PC-3 (cell line): ENCODE data around the gene DSCAM. TPM values are rescaled to one million over a fixed set of nuclear protein-coding genes. Genes with fewer than 3 reads are reported as not detected.

Source experiments
- ATAC-seq: fragments of 200-7000 bp; cut with Tn5 transposase; 2 replicates; pipeline ENCODE4 v1.9.1; 2020; ENCODE audit warnings: mild to moderate bottlenecking, moderate library complexity
- BruUV-seq: library from RNA; stranded (reverse); fragments of 400-500 nt; replicated peaks from 2 replicates; lab custom pipeline; 2021; lab: Mats Ljungman, UMichigan
- CTCF ChIA-PET: fragments of 300-600 bp; sonication (Branson Sonifier 250); formaldehyde crosslinking; loops from one replicate; lab custom pipeline; 2022; ENCODE audit warnings: antibody characterized with exemption; lab: Charles Lee
- POLR2A ChIA-PET: fragments of 300-600 bp; sonication (Branson Sonifier 250); formaldehyde crosslinking; loops from one replicate; lab custom pipeline; 2022; ENCODE audit warnings: antibody characterized with exemption; ENCODE audit not compliant: unreplicated experiment; lab: Charles Lee
- DNase-seq: peaks from one replicate; pipeline ENCODE4 v3.0.0-alpha.2; 2015
- H2AFZ ChIP-seq: fragments of 300-600 bp; sonication (generic); 2 replicates; pipeline ENCODE4 v1.6.0; 2016; ENCODE audit warnings: antibody characterized with exemption, low read length
- H3F3A ChIP-seq: fragments of 300-600 bp; sonication (generic); one replicate; pipeline ENCODE4 v1.6.0; 2017; ENCODE audit warnings: antibody characterized with exemption, low read length, control low read depth, mild to moderate bottlenecking; ENCODE audit not compliant: unreplicated experiment
- H3K27ac ChIP-seq: fragments of 300-600 bp; sonication (generic); 2 replicates; pipeline ENCODE4 v1.5.1; 2016; ENCODE audit warnings: mild to moderate bottlenecking, low read length
- H3K27me3 ChIP-seq: fragments of 300-600 bp; sonication (generic); 2 replicates; pipeline ENCODE4 v1.6.1; 2016; ENCODE audit warnings: low read length, mixed read lengths
- H3K36me3 ChIP-seq: fragments of 300-600 bp; sonication (generic); 2 replicates; pipeline ENCODE4 v1.6.1; 2016; ENCODE audit warnings: low read depth, mixed run types, low read length, mixed read lengths
- H3K4me1 ChIP-seq: fragments of 300-600 bp; sonication (generic); 2 replicates; pipeline ENCODE4 v1.5.1; 2016; ENCODE audit warnings: low read length; ENCODE audit not compliant: insufficient read depth
- H3K4me2 ChIP-seq: fragments of 300-600 bp; sonication (generic); 2 replicates; pipeline ENCODE4 v1.6.0; 2016; ENCODE audit warnings: low read length
- H3K4me3 ChIP-seq: fragments of 300-600 bp; sonication (generic); 2 replicates; pipeline ENCODE4 v1.5.1; 2016; ENCODE audit warnings: mild to moderate bottlenecking, low read length, mixed read lengths
- H3K79me2 ChIP-seq: fragments of 300-600 bp; sonication (generic); 2 replicates; pipeline ENCODE4 v1.6.1; 2017; ENCODE audit warnings: low read length, mixed read lengths
- H3K9ac ChIP-seq: fragments of 300-600 bp; sonication (generic); 2 replicates; pipeline ENCODE4 v1.6.0; 2016; ENCODE audit warnings: mild to moderate bottlenecking, low read length
- H3K9me2 ChIP-seq: fragments of 300-600 bp; sonication (generic); replicated peaks from 2 replicates; pipeline ENCODE4 v1.6.1; 2016; ENCODE audit warnings: mixed run types, low read length, mixed read lengths
- H3K9me3 ChIP-seq: fragments of 300-600 bp; sonication (generic); 2 replicates; pipeline ENCODE4 v1.6.1; 2016; ENCODE audit warnings: low read length, mixed read lengths
- H4K20me1 ChIP-seq: fragments of 300-600 bp; sonication (generic); 2 replicates; pipeline ENCODE4 v1.6.1; 2016; ENCODE audit warnings: low read length, mixed read lengths
- CTCF ChIP-seq: fragments of 300-600 bp; sonication (generic); conservative IDR thresholded peaks from 2 replicates; pipeline ENCODE4 v1.5.1; 2017; ENCODE audit warnings: antibody characterized with exemption, low read depth, mild to moderate bottlenecking, low read length
- EZH2 ChIP-seq: fragments of 300-600 bp; sonication (generic); IDR thresholded peaks from one replicate; pipeline ENCODE4 v1.6.1; 2017; ENCODE audit warnings: antibody characterized with exemption, mild to moderate bottlenecking, low read length; ENCODE audit not compliant: unreplicated experiment
- EZH2phosphoT487 ChIP-seq: fragments of 300-600 bp; sonication (generic); IDR thresholded peaks from 2 replicates; pipeline ENCODE4 v1.6.1; 2018; ENCODE audit warnings: mild to moderate bottlenecking, antibody characterized with exemption, low read length, borderline replicate concordance
- intact Hi-C: fragments of 100-400 bp; cut with micrococcal nuclease; formaldehyde crosslinking; loops from 2 replicates; pipeline ENCODE4 v1.9.0; 2023
- total RNA-seq: library from RNA; depleted of rRNA; stranded (reverse); fragments of >200 nt; gene quantifications from 2 replicates; pipeline ENCODE4 v1.2.3, GENCODE V29; 2014

The DSCAM gene
- total RNA-seq, 1 experiment from 2014 or later, result not detected

- no peak overlapping the region for H3K9ac ChIP-seq
- H4K20me1 ChIP-seq, result no peaks in the 10 kb centered on the region
- TF ChIP-seq CTCF (no peak), EZH2 (no peak), EZH2phosphoT487 (no peak)
- H3F3A ChIP-seq, result no peaks in the 10 kb centered on the region
- CTCF ChIA-PET, result interaction anchor here (0.7 kb wide), 1 partner anchor 20 kb away, joined by 3 read pairs; no protein-coding TSS in a partner anchor
- no peaks in the 10 kb centered on the region for H3K4me1 ChIP-seq
- no TSS peak for BruUV-seq
- H2AFZ ChIP-seq, result no peak overlapping the region
- POLR2A ChIA-PET, result no interaction called here
- no peaks in the 10 kb centered on the region for H3K9me2 ChIP-seq
- H3K9me3 ChIP-seq, result peaks cover 34% of the 10 kb centered on the region; the same call in 1 of the 2 replicates
- DNase-seq, result no peak
- H3K4me3 ChIP-seq, result no peak overlapping the region
- no peaks in the 10 kb centered on the region for H3K36me3 ChIP-seq
- H3K27ac ChIP-seq, result no peak overlapping the region
- no peak overlapping the region for H3K4me2 ChIP-seq
- no peaks in the 10 kb centered on the region for H3K27me3 ChIP-seq
- H3K79me2 ChIP-seq, result no peaks in the 10 kb centered on the region
- intact Hi-C loops, result no loop called here
- no peak for ATAC-seq
Observed at GRCh38 chr21:40616377-40616704, 230.6 kb downstream of the DSCAM start.

- no peaks in the 10 kb centered on the region for H3K79me2 ChIP-seq
- H3K4me3 ChIP-seq, result no peak overlapping the region
- H3K4me2 ChIP-seq, result no peak overlapping the region
- H3K9ac ChIP-seq, result no peak overlapping the region
- ATAC-seq (no peak), DNase-seq (no peak)
- no peaks in the 10 kb centered on the region for H3K36me3 ChIP-seq
- H2AFZ ChIP-seq, result no peak overlapping the region
- H3F3A ChIP-seq, result no peaks in the 10 kb centered on the region
- CTCF ChIA-PET, result interaction anchor here (0.7 kb wide), 1 partner anchor 21 kb away, joined by 3 read pairs; no protein-coding TSS in a partner anchor
- no peaks in the 10 kb centered on the region for H3K27me3 ChIP-seq
- H4K20me1 ChIP-seq, result no peaks in the 10 kb centered on the region
- H3K27ac ChIP-seq, result no peak overlapping the region
- POLR2A ChIA-PET, result no interaction called here
- no peaks in the 10 kb centered on the region for H3K4me1 ChIP-seq
- BruUV-seq, result no TSS peak
- intact Hi-C loops, result no loop called here
- TF ChIP-seq EZH2phosphoT487 (no peak), CTCF (no peak), EZH2 (no peak)
- no peaks in the 10 kb centered on the region for H3K9me2 ChIP-seq
- peaks cover 34% of the 10 kb centered on the region; the same call in 1 of the 2 replicates for H3K9me3 ChIP-seq
Observed at GRCh38 chr21:40615505-40616376, 231.2 kb downstream of the DSCAM start.

- Histone ChIP-seq H3K9me3 (peaks cover 37% of the 10 kb centered on the region), H3K36me3 (no peaks in the 10 kb centered on the region), H3F3A (no peaks in the 10 kb centered on the region), H3K4me1 (no peaks in the 10 kb centered on the region), H2AFZ (no peak overlapping the region), H3K4me3 (no peak overlapping the region), H3K9me2 (no peaks in the 10 kb centered on the region), H4K20me1 (no peaks in the 10 kb centered on the region), H3K27me3 (no peaks in the 10 kb centered on the region), H3K79me2 (no peaks in the 10 kb centered on the region), H3K27ac (no peak overlapping the region), H3K9ac (no peak overlapping the region), H3K4me2 (no peak overlapping the region)
- DNase-seq (no peak), ATAC-seq (no peak)
- no TSS peak for BruUV-seq
- intact Hi-C loops, result no loop called here
- ChIA-PET CTCF (no interaction called here), POLR2A (no interaction called here)
- TF ChIP-seq EZH2 (no peak), CTCF (no peak), EZH2phosphoT487 (no peak)
Observed at GRCh38 chr21:40613546-40614030, 233.4 kb downstream of the DSCAM start.
